Skeletal muscle cell (primary cell): ENCODE data around the gene CNGB1.
"Not testable (repeated sequence)": the region's sequence is repeated elsewhere in the genome, so short reads cannot be mapped to it uniquely, and the experiment has no call there.

ENCODE experiments used
- DNase-seq: peaks from one replicate; pipeline ENCODE4 v3.0.0-alpha.2; 2010; ENCODE audit warnings: low read depth
- H3K4me3 ChIP-seq: 2 replicates; pipeline ENCODE4 v1.5.1; 2011; ENCODE audit warnings: low read depth, mild to moderate bottlenecking, control low read depth, low read length, moderate library complexity

The CNGB1 gene

DNA sequence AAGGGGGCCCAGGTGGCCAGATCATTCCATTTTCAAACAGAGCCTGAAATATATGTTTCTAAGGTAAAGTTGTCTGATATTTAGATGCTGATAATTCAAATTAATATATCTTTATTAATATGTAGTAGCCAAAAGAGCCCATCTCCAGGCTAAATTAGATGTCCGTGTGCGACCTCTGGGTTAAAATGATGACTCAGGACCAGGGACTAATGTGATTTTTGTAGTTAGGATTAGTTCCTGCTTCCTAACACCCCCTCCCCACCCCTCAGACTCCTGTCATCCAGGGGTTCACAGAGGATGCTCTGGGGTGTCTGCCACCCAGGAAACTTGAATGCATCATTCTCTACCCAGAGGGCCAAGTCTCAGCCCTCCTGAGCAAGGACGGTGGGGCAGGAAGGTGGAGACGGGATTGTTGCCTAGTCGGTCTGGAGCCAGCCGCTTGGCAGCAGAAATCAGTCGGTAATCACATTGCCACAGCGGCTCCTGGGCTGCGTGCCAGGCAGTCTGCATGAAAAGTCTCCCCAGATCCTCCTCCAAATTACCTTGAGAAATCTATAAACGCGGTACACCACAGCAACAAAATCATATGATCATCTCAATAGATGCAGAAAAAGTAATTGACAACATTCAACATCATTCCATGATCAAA, 29.8 kb downstream of the CNGB1 start:
- peak; percentile 4 for DNase-seq
- no peak overlapping the region for H3K4me3 ChIP-seq

GRCh38 chr16:57940382-57940966, 30.5 kb downstream of the CNGB1 start:
- H3K4me3 ChIP-seq, result no peak overlapping the region
- DNase-seq, result no peak

DNA sequence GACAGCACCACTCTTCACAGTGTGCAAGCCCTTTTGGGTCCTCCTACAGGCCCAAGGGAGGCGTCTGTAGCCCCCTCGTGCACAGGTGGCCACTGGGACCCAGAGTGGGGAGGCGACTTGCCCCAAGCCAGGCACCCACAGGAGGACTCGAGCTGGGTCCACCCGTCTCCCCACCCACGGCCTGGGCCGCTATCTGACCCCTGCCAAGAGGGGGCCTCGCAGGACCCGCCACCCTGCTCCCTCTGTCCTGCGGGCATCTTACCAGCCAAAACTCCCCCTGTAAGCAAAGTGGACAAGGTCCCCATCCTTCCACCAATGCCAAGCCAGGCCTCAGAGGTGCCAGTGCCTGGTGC, 31.1 kb downstream of the CNGB1 start:
- no peak overlapping the region for H3K4me3 ChIP-seq
- no peak for DNase-seq

DNA sequence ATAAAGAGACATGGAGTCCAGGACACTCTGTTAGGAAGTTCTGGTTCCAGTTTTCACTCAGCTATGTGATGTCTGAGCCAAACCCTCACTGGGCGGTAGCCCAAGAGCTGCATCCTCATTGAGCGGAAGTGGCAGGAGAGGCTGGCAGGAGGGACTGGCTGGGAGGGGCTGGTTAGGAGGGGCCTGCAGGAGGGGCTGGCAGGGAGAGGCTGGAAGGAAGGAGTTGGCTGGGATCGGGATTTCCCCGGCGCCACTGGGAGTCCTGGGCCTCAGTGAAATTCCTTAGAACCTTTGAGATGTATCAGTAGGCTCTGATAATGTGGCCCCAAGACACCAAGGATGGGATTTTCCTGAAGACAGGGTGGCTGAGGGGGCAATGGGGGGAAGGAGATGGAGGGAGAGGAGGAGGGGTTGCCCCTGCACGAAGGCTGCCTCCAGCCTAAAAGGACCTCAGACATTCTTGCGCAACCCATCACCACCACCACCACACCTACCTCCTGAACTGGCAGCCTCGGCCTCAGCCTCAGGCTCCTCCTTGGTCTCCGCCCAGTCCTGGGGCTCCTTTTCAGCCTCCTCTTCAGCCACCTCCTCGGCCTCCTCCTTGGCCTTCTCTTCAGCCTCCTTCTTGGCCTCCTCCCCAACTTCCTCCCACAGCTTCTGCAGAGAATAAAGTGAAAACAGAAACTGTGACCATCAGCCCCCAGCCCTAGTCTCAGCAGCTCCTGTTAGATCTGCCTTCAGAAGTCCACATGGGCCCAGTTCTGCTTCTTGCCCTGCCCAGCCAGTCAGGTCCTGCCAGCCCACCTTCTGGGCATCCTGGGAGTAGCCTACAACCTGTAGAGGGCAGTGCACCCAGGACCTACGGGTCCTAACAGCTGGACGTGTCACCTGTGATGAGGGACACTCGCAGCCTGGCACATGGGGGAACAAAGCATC, 31.7 kb downstream of the CNGB1 start:
- H3K4me3 ChIP-seq, result no peak overlapping the region
- DNase-seq, result no peak

DNA sequence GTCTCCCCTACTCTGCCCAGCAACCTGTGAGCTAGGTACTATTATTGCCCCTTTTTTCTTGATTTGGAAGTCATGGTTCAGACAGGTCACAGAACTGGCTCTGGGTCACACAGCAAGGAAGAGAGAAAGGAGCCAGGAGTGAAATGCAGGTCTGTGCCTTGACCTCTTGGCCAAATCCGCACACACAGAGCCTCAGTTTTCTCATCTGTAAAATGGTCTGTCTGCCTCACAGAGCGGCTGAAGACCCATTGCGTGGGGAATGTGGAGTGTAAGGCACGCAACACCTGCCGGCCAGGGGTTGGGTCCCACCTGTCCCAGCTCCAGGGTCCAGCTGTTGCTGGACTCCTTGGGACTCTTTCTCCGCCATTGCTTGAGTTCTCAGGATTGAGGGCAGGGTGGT, 32.4 kb downstream of the CNGB1 start:
- no peak overlapping the region for H3K4me3 ChIP-seq
- no peak for DNase-seq

GRCh38 chr16:57937861-57938260, 33.1 kb downstream of the CNGB1 start:
- H3K4me3 ChIP-seq, result no peak overlapping the region
- no peak for DNase-seq

DNA sequence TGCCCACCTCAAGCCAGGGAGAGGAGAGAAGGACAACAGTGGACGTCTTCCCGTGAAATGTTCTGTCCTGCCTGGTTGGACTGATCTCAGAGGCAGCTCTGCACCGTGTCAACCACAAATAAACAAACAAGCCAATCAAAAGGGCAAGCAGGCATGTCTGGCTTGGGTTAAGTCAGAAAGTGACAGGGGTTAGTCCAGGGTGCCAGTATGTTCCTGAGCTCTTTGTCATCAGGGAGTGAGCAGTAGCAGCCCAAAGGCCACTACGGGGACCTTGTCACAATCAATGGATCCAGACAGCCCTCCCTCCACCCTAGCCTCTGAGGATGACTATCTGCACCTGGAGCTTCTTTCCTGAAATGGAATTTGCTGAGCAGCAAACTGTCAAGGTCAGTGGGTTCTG, 35.0 kb downstream of the CNGB1 start:
- DNase-seq, result no peak
- H3K4me3 ChIP-seq, result no peak overlapping the region

GRCh38 chr16:57930533-57930932, 40.4 kb downstream of the CNGB1 start:
- no peak for DNase-seq
- no peak overlapping the region for H3K4me3 ChIP-seq

- no peak for DNase-seq
- no peak overlapping the region for H3K4me3 ChIP-seq
Measured at GRCh38 chr16:57929250-57929649, 41.7 kb downstream of the CNGB1 start.

DNA sequence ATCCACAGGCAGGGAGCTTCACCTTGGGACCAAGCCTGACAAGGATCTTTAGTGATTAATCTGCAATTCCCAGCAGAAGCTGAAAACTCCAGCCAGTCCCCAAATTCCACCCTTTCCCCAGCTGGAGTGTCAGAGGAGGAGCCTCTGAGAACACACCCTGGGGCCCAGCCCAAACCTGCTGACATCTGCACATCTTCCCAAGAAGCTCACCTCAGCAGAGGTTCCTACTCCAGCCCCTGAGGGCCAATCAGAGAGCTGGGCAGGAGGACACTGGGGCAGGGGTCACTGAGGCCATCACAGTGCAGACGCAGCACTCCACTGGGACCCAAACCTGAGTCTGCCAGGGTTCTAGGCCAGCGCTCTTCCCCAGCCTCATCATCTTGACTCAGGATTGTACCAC, 44.9 kb downstream of the CNGB1 start:
- no peak overlapping the region for H3K4me3 ChIP-seq
- DNase-seq, result no peak

DNA sequence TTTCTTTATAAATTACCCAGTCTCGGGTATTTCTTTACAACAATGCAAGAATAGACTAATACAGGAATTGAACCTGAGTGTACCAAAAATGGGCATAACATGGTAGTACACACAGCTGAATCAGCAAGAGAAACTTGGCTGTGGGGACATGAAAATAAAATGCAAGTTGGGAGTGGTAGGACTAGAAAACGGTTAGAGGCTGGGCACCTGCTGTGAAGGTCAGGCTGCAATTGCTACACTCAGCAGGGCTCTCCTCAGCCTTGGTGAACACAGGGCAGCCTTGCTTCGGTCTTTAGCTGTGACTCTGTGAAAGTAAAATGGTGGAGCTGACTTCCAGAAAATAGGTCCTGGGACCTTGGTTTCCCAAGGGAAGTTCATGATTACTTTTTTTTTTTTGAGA, 45.6 kb downstream of the CNGB1 start:
- H3K4me3 ChIP-seq, result no peak overlapping the region
- DNase-seq, result no peak

DNA sequence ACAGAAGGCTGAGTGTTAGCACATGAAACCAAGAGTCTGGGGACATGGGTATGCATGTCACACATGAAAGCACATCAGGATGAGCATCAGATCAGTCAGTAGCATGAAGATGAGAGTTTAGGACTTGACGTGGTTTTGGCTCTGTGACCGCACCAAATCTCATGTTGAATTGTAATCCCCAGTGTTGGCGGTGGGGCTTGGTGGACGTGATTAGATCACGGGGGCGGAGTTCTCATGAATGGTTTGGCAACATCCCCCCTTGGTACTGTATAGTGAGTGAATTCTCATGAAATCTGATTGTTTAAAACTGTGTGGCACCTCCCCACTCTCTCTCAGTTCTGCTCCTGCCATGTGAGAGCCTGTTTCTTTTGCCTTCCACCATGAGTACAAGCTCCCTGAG, 46.4 kb downstream of the CNGB1 start:
- DNase-seq, result no peak
- H3K4me3 ChIP-seq, result no peak overlapping the region

- DNase-seq, result no peak
Measured at GRCh38 chr16:57923841-57924240, 47.1 kb downstream of the CNGB1 start.

DNA sequence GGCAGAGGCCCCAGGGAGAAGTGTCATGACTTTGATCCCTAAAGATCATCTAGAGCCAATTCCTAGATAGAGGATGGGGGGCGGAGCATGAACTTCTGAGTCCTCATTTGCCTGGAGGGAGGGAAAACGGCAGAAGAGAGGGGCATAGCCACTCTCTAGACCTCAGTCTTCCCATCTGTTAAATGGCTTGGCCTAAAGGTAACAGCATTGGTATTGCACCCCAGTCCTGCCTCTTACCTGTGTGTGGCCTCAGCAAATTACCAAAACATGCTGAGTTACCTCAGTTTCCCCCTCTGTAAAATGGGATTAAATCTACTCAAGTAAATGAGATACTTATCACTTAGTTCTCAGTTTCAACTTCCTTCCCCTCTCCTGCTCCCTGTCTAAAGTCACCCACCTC, 47.5 kb downstream of the CNGB1 start:
- DNase-seq, result no peak

More at GRCh38 chr16:57923841-57924240, 47.1 kb downstream of the CNGB1 start:
- no peak overlapping the region for H3K4me3 ChIP-seq

GRCh38 chr16:57920880-57921229, 50.1 kb downstream of the CNGB1 start:
- no peak overlapping the region for H3K4me3 ChIP-seq
- no peak for DNase-seq

More for the DNA sequence above, 47.5 kb downstream of the CNGB1 start:
- no peak overlapping the region for H3K4me3 ChIP-seq

GRCh38 chr16:57920215-57920879, 50.6 kb downstream of the CNGB1 start:
- H3K4me3 ChIP-seq, result no peak overlapping the region
- DNase-seq, result no peak

GRCh38 chr16:57918994-57919393, 51.9 kb downstream of the CNGB1 start:
- no peak overlapping the region for H3K4me3 ChIP-seq
- DNase-seq, result no peak

- no peak overlapping the region for H3K4me3 ChIP-seq
- no peak for DNase-seq
Measured at GRCh38 chr16:57918444-57918843, 52.5 kb downstream of the CNGB1 start.

DNA sequence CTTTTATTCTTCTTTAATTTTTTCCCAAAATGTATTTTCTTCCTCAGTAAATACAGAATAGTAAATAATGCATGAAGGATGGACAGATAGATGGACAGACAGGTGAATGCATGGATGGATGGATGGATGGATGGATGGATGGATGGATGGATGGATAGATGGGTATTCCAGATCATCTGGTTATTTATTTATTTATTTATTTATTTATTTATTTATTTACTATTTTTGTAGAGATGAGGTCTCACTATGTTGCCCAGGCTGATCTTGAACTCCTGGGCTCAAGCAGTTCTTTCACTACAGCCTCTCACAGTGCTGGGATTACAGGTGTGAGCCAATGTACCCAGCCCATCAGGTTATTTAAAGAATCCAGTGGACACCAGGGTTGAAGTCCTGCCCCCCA, 53.0 kb downstream of the CNGB1 start:
- DNase-seq, H3K4me3 ChIP-seq: not testable (repeated sequence)

- not testable (repeated sequence) for H3K4me3 ChIP-seq
Measured at GRCh38 chr16:57917489-57917888, 53.4 kb downstream of the CNGB1 start.

More at GRCh38 chr16:57917489-57917888, 53.4 kb downstream of the CNGB1 start:
- DNase-seq, result not testable (repeated sequence)
